ENCODE results near the gene COX20.
"Not testable (repeated sequence)": the region's sequence is repeated elsewhere in the genome, so short reads cannot be mapped to it uniquely, and the experiment has no call there.

COX20 gene

DNA sequence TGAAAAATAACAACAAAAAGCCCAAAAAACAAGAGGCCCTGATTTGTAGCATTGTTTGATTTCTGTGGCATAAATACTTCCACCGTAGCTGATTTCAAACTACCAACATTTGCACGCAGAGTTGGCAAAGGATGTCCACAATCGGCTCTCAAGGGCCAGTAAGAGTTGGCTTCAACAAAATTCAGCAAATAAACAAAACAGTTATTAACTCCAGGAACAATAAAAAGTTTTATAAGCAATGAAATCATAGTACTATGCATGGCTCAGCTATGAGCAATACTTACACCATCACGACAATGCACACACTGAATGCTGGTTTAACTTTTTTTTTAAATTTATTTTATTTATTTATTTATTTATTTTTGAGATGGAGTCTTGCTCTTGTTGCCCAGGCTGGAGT lies 8.7 kb upstream of the COX20 start:
- DNase-seq, result no peak

DNA sequence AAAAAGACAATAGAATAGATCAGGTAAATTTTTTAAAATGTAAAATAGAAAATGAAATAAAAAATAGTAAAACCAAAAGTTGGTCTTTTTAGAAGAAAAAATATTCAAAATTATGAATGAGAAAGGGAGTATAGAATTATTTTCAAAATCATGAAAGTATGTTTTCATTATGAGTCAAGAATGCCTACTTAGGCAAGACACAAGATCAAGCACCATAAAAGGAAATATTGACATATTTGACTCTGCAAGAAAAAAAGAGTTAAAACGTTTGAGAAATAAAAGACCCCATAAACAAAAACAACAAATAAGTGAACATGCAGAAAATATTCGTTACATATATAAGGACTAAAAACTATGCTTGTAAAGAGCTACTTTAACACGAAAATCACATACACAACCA lies 4.8 kb upstream of the COX20 start:
- no peak for DNase-seq

DNA sequence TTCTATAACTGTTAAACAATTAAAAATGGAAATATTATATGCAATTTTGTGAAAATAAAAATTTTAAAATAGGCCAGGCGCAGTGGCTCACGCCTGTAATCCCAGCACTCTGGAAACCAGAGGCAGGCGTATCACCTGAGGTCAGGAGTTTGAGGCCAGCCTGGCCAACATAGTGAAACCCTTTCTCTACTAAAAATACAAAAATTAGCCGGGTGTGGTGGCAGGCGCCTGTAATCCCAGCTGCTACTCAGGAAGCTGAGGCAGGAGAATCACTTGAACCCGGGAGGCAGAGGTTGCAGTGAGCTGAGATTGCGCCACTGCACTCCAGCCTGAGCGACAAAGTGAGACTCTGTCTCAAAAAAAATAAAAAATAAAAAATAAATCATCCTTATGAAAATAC lies 2.2 kb upstream of the COX20 start:
- DNase-seq, result not testable (repeated sequence)

DNA sequence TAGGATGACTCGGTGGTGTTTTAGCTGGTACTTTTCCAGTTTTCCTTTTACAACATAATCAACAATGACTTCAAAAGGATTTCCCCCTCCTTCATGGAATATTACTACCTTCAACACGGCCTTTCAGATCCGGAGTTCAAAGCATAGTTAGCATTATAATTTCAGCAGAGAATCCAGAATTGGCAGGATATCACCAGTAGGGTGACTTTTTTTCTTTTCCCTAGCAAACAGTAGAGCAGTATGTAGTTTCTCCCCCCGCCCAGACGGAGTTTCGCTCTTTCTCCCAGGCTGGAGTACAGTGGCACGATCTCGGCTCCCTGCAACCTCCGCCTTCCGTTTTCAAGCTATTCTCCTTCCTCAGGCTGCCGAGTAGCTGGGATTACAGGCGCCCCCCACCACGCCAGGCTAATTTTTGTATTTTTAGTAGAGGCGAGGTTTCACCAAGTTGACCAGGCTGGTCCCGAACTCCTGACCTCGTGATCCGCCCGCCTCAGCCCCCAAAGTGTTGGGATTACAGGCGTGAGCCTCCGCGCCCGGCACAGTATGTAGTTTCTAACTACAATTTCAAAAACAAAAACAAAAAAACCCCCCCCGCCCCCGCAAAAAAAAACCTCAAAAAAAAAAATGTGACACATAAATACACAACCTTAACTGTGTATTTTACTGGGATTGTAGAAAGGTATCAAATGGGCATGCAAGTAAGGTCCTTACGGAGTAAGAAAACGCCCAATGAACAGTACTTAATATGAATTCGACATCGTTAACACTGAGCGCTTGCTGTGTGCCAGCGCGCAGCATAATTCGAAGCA lies 1.5 kb upstream of the COX20 start:
- DNase-seq, result peak; percentile 65

DNA sequence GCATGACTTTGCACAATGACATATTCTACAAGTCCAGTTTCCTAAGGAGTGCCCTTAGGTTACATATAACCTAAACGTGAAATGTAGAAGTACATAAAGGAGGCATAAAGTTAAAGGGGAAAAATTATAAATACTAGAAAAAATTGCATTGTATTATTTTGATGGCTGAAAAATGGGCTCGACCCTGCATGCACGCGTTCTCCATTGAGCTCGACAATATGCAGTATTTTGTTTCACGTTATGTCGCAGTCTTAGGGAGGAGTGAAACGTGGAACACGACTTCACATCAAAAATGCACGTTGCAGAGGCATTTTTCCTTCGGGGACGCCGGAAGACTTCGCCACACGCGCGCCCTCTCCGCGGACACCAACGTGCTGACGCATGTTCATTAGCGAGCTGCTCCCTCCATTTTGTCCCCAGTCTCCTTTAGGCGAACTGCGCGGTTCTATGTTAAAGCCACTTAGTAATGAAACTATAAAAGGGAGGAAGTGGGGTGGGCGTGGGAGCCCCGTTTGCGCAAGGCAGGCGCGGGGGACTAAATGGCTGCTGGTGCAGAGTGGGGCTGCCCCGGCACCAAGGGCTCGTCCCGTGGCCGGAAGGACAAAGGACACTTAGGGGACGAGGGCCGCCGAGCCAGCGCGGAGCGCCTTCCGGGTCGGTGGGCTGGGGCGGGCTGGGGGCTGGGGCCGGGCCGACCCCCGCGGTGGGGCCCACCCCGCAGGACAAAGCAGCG lies 749 bp upstream of the COX20 start:
- peak; percentile 93 for DNase-seq

DNA sequence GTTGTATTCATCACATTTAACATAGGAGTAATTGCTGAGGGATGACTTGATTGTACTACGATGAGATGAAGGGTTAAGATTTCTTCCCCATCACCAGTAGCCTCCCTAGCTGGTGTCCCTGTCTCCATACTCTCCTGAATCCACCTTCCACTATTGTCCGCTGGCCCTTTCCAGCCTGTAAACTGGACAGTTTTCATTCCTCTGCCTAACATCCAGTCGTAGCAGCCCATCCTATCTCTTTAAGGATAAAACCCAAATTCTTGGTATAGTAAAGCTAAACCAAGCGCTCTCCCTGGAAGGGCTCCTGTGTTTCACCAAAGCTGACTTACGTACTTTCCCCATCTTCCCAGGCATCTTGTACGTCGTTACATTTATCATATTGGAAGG lies 670 bp downstream of the COX20 start:
- DNase-seq, result no peak

DNA sequence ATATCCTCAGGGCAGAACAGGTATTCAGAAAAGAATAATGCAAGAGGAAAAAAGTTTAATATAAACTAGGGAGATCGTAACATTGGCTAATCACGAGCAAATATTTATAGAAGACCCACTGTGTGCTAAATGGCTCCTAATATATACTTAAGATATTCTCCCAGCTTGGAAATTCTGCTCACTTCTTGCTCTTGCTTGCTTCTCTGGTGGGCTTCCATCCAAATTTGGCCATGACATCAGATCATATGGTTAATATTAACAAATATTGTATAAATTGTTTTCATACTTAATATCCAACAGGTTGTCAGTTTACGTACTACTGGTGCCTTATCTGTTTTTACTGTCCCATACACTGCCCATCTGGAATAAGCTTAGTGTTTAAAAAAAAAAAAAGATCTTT lies 1.1 kb downstream of the COX20 start:
- DNase-seq, result no peak

DNA sequence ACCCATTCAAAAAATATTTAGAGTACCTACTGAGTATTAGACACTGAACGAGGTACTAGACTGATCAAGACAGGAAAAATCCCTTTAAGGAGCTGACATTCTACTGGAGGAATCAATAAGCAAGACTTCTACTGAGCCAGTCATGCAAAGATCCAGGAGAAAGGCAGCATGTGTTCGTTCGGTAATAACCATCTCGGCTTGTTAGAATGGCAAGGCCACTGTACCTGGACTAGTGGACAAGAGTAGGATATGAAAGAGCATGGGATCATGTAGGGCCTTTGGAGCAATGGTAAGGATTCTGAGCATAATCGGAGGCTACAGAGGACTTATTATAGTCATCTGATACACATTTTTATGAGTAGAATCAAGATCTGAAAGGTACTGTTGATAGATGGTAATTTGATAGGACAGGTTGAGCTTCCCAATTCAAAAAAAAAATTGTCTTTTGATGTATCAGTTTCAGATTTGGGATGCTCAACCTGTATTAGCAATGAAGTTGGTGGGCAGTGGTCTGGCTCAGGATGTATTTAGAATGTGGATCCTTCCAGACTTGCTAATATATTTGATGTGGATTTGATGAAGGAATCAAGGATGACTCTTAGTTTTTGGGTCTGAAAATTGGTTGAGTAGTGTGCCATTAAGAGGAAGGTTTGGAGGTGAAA lies 2.3 kb downstream of the COX20 start:
- peak; percentile 21 for DNase-seq

DNA sequence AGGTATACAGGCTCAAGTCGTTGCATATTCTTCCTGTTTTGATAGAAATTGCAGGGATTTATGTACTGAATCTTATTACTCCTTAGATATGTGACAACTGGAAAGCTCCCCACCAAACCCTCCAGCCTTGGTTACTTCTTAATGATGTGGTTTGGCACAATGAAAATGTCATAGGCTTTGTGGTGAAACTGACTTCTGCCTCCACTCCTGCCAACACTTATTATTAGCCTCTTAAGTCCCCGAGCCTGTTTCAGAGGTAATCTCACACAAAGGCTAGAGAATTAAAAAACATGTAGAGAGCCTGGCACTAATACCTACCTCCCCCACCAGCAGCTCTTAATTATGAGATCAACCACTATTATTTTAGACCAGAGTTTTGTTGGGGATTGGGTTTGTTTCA lies 4.2 kb downstream of the COX20 start:
- peak; percentile 21 for DNase-seq

DNA sequence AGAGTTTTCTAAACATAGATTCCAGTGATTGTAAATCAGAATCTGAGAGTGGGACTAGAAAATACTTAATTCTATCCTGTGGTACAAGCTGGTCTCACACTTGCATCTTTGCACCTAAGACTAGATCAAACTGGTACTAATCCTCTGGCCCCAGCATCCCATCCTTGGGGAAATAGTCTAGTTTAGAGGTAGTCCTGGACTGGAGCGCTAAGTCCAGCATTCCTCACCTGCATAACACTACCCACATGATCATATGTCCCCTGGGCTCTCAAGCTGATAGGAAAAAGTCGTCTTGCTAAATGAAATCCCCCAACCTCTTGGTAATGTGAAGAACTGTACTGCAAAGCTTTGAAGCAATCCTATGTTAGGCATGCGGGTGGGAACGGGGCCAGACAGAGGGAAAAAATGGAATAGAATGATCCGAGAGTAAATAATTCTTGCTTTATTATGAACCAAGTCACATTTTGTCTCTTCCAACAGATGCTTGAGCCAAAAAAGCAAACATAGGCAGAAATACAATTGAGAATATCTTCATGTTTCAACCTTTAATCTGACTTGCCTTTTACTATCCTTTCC lies 4.8 kb downstream of the COX20 start:
- no peak for DNase-seq

DNA sequence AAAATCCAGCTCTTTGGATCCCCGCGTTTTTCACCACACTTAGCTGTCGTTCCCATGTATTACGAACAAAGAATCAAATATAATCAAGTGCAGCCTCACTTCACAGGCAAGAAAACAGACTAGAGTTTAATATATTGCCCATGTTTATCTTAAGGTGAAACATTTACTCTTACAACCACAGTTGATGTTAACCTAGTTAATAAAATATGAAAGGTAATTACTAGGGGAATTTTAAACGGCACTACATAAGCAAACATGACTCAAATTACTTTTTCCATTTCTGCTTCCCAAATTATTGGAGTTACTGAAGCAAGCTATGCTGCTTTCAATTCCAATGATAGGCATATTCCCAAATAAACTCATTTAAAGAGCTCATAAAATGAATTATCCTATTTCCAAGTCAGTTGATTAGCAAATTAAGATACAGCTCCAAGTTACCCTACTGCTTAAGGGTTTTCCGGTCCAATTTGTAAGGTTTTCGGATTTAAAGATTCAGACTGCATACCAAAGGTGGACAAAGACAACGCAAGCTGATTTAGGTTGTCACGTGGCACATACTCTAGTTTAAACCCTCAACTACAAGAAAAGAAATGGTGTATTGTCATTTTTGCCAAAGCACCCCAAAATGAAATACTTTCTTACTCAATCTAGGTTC lies 5.9 kb downstream of the COX20 start:
- no peak for DNase-seq

DNA sequence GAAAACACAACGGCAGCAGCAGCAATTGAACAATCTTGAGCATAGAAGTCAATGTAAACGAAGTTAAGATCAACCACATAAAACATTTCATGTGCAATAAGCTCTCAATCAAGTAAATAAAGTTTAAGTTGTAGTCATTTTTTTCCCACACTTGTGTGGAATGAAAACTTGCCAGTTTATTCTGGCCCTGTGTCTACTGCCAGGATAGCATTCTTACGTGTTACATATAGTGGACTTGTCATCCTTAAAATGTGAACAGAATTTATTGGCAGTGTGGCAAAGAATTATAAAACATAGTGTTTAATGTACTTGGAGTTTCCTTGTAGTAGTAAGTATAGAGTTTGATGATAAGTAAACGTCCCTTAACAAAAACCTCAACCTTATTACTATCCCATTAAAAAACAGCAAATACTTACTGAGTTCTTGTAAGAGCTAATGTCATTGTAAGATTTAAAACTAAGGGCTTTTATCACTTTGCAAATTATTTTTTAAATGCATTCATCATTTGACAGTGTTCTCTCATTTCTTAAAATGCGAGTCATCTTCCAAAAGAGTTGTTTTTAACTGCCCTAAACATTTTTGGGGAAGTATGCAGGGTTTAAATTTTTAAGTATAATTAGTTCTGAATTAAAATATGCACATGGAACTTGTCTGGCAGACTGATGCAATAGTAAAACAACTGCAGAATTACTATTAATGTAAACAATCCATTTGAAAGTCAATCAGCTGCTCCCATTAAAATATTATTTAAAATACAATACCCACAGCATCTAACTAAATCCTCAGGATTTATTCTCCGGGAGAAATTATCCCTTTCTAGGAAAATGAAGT lies 7.9 kb downstream of the COX20 start:
- no peak for DNase-seq

DNA sequence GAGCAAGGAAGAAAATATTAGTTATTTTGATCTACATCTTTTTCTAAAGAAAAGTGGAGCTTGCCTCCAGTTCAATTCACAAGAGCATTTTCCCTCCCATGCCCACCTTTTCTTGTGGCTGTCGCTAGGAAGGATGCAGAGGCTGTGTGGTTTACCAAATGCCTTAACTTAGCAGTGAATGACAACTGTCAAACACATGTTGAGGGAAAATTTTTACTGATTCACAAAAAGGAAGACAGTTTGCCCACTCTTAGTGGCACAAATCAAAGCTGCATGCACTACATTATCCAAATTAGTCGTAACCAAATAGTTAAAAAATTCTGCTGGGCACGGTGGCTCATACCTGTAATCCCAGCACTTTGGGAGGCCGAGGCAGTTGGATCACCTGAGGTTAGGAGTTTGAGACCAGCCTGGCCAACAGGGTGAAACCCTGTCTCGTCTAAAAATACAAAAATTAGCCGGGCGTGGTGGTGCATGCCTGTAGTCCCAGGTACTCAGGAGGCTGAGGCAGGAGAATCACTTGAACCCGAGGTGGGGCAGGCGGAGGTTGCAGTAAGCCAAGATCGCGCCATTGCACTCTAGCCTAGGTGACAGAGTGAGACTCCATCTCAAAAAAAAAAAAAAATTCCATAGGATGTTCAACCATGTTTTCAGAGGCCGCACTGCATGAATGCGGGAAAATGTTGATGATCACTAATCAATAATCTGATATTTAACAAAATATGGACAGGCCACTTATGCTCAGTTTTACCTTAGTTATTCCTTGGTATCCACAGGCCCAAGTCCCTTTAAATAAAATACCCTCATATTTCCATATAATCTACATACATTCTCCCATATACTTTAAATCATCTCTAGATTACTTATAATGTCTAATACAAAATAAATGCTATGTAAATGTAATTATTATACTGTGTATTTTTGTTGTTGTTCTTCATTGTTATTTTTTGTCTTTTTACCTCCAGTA lies 9.0 kb downstream of the COX20 start:
- no peak for DNase-seq

DNA sequence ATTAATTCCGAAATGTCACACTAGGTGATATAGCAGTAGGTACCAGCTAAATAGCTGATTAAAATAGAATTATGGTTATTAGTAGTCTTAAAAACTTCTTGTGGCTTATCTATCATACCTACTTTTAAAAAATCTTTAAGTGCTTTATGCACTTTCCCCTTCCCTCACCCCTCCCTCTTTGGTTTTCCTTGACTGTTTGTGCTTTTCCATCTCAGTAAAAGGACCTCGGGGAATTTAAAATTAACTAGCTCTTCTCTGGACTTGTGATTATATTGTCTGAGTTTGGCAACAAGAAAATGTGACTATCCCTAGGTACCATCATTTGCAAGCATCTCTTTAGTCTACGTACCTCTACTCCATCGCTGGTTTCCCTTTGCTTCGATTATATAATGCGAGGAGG lies 11.2 kb downstream of the COX20 start:
- DNase-seq, result no peak

DNA sequence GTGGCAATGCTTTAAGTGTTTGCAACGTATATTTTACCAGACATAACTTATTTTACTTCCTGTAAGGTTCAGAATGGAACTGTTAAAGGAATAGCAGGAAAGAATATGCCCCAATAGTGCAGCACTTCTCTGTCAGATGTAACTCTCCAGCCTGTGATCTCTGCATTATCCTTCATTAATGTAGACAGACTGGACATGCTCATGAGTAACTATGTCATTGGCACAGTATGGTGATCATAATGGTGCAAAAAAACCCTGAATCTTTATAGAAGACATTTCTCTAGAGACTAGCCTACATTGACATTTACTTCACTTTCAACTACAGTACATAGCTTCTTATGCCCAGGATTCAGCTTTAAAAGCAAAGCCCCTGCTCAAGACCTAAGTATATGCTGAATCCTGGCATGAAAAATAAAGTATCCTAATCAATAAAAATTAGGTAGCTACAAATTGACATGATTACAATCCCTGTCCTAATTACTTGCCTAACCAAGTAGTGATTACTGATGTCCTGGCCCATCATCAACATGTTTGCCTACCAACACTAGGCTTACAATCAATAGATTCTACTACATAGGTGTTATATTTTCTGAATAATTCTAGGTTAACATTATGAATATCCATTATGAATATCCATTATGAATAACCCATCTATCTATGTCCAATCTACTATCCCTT lies 13.9 kb downstream of the COX20 start:
- no peak for DNase-seq

DNA sequence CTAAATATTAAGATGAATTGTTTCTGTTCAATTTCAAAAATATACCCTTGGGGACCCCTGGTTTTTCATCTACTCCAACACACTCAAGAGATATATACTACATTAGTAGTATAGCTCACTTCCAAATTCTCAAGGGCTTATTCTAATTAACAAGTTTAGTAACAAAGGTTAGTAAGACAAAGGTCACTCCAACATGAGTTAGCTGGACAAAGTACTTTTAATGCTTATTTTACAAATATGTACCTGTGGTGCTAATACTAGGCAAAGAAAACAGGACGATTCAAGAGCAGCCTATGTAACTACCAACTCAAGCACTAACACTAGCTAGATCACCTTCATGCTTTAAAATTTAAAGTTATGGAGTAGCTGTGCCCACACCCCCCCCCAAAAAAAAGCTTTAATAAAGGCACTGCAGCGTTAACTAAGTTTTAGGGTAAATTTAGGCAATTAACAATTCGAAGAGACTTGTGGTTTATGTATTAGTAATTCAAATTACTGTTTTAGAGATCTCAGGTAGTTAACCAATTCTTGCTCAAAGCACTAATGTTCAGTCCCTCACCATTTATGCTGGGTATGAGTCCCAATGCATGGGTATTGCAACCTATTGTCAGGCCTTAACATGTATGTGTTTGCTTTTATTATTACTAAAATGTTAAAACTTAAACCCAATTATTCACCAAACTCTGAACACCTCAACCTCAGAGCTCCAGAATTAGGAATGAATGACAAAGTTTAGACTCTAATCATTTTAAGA lies 14.8 kb downstream of the COX20 start:
- no peak for DNase-seq

DNA sequence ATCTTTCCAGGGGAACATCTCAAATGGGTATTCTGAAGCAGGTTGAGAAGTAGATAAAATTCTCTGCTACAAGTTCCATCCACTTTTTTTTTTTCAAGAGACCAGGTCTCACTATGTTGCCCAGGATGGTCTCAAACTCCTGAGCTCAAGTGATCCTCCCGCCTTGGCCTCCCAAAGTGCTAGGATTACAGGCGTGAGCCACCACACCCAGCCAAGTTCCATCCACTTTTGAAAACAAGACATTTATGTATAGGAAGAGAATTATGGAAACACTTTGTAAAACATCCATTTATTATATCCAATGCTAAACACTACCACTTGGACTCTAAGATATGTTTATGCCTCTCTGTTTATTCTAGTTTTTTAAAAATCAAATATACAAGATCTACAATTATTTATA lies 15.4 kb downstream of the COX20 start:
- no peak for DNase-seq

DNA sequence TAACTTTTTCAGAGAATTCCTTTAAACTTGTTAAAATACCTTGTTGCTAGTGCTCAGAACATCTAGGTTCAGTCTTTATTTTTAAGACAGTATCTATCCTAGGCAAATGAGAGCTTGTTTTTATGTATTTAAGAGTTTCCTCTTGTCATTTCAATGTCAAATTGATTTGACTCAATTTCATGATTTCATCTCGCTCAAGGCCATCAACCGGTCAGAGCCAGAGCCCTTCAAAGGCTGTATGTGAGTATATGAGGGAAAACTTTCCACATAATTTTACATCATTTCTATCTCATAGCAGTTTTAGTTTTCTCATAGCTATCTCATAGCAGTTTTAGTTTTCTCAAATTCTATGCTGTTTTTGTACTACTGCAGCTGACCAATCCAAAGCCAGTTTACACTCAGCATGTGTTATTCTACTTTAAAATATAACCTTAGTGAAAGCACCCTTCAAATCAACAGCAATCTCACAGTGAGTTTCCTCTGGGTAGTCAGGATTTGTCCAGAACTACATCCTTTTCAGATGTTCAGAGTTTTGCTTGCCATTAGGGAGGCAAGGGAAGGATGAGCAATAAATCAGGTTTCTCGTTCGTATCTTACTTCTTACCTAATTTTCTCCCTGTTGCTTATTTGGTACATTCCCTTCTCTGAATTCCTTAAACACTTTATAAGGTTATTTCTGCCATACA lies 16.2 kb downstream of the COX20 start:
- no peak for DNase-seq

DNA sequence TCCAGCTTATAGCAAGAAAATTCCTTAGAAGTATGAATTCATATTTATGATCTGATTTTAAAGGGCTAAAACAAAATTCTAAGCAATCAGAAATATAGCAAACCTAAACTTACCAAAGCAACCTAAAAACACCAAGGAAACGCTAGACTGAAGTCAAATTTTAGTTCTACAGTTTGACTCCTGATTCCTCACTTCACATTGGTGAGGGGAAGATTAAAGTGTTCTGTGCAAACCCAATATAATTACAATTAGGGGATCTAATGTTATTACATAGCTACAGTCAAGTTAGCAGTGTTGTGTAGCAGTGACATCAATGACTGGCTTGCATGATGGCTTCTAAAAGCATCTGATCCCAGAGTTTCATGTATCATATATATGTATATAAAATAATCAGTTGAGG lies 17.2 kb downstream of the COX20 start:
- DNase-seq, result no peak

All from CD4-positive, alpha-beta T cell treated with Interleukin-10 for 1 hour (primary cell).